Natural killer cell treated with Interleukin-12 subunit alpha and Interleukin-12 subunit beta and Interleukin-15 and Interleukin-18, amount 100 ng/mL, for 72 hours (primary cell): ENCODE data around the gene PLA2G4E. TPM values are rescaled to one million over a fixed set of nuclear protein-coding genes. Genes with fewer than 3 reads are reported as not detected.

ENCODE experiments used
- ATAC-seq, 2 donors: fragments of 150-1000 bp; cut with Tn5 transposase in 1 of 2; sonication (Bioruptor Pico), chemical (Tn5 transposase) in 1 of 2; 2 replicates each; pipeline ENCODE4 v1.10.0; 2021
- DNase-seq: peaks from one replicate; pipeline ENCODE4 v3.0.0; 2022; ENCODE audit warnings: low spot score
- H3K27ac Mint-ChIP-seq, 2 donors: 1 replicate in 1 of 2; 2 replicates in 1 of 2; pipeline ENCODE4 v1.8.0; 2022; ENCODE audit warnings: mixed read lengths in 2 of 2, mild to moderate bottlenecking in 1 of 2, moderate library complexity in 1 of 2
- H3K27me3 Mint-ChIP-seq, 2 donors: 1 replicate in 1 of 2; 2 replicates in 1 of 2; pipeline ENCODE4 v1.8.0; 2022; ENCODE audit warnings: mixed read lengths in 2 of 2
- H3K36me3 Mint-ChIP-seq: one replicate; pipeline ENCODE4 v1.8.0; 2022; ENCODE audit warnings: mixed read lengths
- H3K4me1 Mint-ChIP-seq, 2 donors: 1 replicate in 1 of 2; 2 replicates in 1 of 2; pipeline ENCODE4 v1.8.0; 2022; ENCODE audit warnings: low read depth in 2 of 2, mixed read lengths in 2 of 2, mild to moderate bottlenecking in 1 of 2
- H3K4me3 Mint-ChIP-seq: one replicate; pipeline ENCODE4 v1.8.0; 2022; ENCODE audit warnings: mixed read lengths
- H3K9me3 Mint-ChIP-seq: 2 replicates; pipeline ENCODE4 v1.8.0; 2022; ENCODE audit warnings: mixed read lengths
- total RNA-seq, 2 donors: library from RNA; stranded (reverse); gene quantifications; one replicate each; pipeline ENCODE4 v1.2.3, GENCODE V29; 2022

The PLA2G4E gene
- total RNA-seq, 2 donors from 2014 or later, result not detected

DNA sequence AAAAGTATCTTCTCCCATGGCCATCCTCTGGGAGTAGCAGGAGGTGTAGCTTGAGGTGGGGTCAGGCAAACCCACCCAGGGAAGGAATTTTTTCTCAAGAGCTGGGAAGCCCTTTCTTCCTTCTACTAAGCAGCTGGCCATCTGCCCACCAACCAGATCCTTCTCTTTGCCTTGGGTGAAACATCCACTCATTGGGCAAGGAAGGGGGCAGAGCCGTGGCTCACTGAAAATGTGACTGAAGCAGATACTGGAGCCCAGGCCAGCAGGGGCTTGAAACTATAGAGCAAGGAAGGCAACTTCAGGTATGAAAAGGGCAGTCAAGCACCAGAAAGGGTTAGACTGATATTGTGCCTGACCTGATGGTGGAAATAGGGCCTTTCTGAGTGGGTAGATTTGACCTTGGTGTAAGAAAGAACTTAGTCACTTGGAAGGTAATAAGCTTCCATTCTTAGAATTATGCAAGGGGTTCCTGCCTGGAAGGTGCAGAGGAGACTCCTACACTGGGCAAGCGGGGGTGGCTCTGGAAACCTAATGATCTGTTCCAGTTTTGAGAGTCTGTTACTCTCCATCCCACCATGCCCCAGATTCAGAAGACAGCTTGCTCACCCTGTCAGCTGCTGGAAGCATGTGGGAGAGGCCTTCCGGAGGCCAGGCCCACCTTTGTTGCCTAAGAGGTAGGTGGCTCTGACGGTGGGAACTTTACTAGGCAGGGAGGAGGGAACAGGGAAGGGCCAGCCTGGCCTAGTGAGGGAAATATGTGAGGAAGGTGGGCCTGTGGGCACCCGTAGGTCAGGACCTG lies 22.0 kb upstream of the PLA2G4E start:
- DNase-seq (no peak), ATAC-seq (peak in 1 of 2 donors; percentile 29)
- Mint-ChIP-seq H3K36me3 (no peaks in the 10 kb centered on the region), H3K27ac (no peak overlapping the region), H3K9me3 (no peaks in the 10 kb centered on the region), H3K27me3 (peaks cover 12 to 20% of the 10 kb centered on the region in 2 donors), H3K4me3 (no peak overlapping the region), H3K4me1 (peaks cover 0 to 2% of the 10 kb centered on the region in 2 donors)

DNA sequence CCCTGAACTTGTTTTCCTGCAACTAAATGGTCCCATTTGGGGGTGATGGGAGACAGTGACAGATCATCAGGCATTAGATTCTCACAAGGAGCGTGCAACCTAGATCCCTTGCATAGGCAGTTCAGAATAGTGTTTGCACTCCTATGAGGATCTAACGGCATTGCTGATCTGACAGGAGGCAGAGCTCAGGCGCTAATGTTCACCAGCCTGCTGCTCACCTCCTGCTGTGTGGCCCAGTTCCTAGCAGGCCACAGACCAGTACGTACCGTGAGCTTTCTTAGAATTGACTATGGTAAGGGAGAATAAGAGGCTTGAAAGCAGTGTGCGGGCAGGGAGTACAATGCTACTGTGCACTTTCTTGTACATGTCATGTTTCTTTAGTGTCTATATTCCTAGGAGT lies 17.6 kb upstream of the PLA2G4E start:
- Mint-ChIP-seq H3K36me3 (no peaks in the 10 kb centered on the region), H3K27ac (no peak overlapping the region), H3K9me3 (peaks cover 2% of the 10 kb centered on the region), H3K4me1 (peaks cover 10 to 13% of the 10 kb centered on the region in 2 donors), H3K27me3 (peaks cover 3 to 13% of the 10 kb centered on the region in 2 donors), H3K4me3 (no peak overlapping the region)
- no peak for DNase-seq
- ATAC-seq, result no peak

DNA sequence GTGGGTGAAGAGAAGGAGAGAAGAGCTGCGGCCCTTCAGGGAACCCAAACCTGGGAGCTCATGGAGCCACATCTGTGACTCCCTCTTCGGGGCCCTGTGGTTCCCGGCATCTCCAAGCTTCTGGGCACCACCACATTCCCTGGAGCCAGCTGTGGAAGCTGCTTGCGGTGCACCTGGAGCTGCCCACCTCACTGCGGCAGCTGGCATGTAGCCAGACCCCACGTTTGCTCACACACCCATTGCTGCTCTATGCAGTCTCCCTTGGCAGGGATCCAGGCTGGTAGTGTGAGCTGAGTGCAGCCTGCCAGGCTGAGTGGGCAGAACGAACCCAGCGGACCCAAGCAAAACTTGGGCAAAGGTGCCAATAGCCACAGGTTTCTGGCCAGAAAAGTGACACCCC lies 16.8 kb upstream of the PLA2G4E start:
- Mint-ChIP-seq H3K4me1 (peaks cover 15 to 18% of the 10 kb centered on the region in 2 donors), H3K9me3 (peaks cover 2% of the 10 kb centered on the region), H3K27ac (peak overlapping the region in 1 of 2 donors; percentile 45), H3K36me3 (no peaks in the 10 kb centered on the region), H3K4me3 (no peak overlapping the region), H3K27me3 (peaks cover 3 to 13% of the 10 kb centered on the region in 2 donors)
- ATAC-seq (no peak), DNase-seq (no peak)

DNA sequence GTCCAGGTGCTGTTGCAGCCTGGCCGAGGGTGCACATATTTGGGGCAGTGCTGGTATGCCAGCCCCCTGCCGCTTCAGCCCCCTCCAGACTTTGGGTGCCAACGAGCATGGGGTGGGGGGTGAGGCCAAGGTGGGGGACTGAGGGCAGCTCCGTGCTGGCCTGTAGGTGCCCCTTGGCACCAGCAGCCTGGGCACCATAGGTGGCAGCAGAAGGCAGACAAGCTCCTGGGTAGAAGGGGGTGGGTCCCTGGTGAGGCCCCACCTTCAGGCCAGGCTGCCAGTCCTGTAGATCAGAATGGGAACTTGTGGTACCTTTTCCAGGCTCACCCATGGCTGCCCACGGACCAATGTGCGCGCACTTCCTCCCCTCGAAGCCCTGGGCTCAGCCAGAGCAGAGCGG lies 16.1 kb upstream of the PLA2G4E start:
- H3K4me1 Mint-ChIP-seq, result peaks cover 18 to 19% of the 10 kb centered on the region in 2 donors
- peak overlapping the region in 1 of 2 donors; percentile 45 for H3K27ac Mint-ChIP-seq
- H3K9me3 Mint-ChIP-seq, result peaks cover 2% of the 10 kb centered on the region
- H3K27me3 Mint-ChIP-seq, result peaks cover 3 to 13% of the 10 kb centered on the region in 2 donors
- DNase-seq (no peak), ATAC-seq (no peak)
- H3K36me3 Mint-ChIP-seq, result no peaks in the 10 kb centered on the region
- H3K4me3 Mint-ChIP-seq, result no peak overlapping the region

DNA sequence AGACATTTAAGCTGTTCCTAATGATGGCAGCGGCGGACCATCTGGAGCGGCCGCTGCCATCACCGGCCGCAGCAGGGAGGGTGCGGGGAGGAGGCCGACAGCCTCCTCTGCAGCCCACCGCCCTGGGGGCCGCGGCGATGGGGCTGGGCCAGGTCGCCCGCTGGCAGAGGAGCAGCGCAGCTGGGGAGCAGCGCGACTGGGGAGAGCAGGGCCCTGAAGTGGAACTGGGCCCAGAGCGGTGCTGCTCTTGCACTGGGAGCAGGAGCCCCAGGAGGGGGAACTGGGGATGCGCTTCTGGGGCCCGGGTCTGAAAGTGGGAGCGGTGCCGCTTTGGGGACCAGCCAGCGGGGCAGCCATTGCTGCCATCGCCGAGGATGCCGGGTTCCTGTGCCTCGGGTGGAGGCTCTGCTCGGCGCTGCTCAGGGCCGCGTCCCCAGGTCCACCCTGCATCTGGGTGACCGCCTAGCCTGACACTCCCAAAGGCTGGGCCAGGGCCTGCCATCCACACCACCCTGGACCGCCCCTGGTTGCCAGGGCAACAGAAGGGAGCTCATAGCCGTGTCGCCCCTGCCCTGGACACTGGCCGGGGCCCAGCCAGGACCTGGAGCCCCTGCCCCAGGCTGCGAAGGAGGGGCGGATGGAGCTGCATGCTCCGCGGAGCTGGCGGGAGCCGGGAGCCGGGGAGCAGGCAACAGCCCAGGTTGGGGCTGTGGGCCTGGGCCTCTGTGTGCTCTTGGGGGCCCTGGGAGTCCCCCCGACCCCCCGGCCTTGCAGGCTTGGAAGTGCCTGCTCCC lies 15.5 kb upstream of the PLA2G4E start:
- H3K9me3 Mint-ChIP-seq, result peaks cover 2% of the 10 kb centered on the region
- H3K27ac Mint-ChIP-seq, result peak overlapping the region in 1 of 2 donors; percentile 89
- peaks cover 2 to 8% of the 10 kb centered on the region in 2 donors for H3K27me3 Mint-ChIP-seq
- DNase-seq, result no peak
- peaks cover 19 to 20% of the 10 kb centered on the region in 2 donors for H3K4me1 Mint-ChIP-seq
- ATAC-seq, result no peak
- no peak overlapping the region for H3K4me3 Mint-ChIP-seq
- no peaks in the 10 kb centered on the region for H3K36me3 Mint-ChIP-seq

DNA sequence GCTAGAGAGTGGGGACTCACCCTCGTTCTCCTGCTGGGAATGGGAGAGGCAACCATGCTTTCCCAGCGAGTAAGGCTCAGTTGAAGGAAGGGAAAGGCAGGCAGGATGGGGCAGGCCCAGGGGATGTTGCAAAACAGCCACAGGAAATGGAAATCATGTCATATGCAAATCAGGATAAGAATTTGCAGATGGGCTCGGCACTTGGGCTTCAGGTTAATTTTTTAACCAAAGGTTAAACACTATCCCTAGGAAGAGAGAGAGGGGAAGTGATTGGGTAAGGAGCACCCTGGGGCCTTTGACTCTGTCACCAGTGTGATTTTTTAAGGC lies 14.6 kb upstream of the PLA2G4E start:
- DNase-seq (peak; percentile 70), ATAC-seq (peak; percentile 75 to 80)
- Mint-ChIP-seq H3K27ac (peak overlapping the region; percentile 78 to 89), H3K4me1 (peaks cover 19 to 20% of the 10 kb centered on the region in 2 donors), H3K4me3 (peak overlapping the region; percentile 64), H3K9me3 (peaks cover 2% of the 10 kb centered on the region), H3K36me3 (no peaks in the 10 kb centered on the region), H3K27me3 (peaks cover 0 to 3% of the 10 kb centered on the region in 2 donors)

DNA sequence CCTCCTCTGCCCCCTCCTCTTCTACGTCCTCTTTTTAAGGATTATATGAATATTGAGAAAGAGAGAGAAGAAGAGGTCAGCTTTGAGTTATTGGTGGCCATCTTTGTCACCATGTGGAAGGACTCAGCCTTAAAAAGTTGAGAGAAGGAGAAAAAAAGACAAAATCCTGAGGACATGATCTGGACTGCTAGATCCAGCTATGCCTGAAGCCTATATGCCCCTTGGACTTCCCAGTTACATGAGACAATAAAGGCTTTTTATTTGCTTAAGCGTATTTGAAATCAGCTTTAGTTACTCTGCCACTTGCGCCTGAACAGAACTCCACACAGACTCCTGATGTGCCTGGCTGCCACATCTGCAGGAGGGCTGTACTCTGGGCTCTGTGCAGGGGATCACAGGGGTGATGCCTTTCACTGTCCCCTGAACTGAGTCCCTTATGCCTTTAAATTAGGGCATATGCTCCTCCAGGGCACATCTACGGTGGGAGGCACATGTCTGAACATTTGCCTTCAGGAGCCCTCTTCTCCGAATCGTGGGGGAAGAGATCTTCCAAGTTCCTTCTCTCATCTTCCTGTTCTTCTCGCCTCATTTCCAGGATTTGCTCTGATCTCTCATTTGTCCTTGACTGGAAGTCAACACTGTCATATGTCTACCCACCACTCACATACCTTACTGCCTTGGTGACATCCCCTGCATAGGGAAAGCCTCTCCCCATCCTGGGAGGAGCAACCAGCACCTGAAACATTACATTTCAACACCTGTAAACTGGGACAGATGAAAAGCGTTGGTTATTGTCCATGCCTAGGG lies 14.0 kb upstream of the PLA2G4E start:
- H3K4me1 Mint-ChIP-seq, result peaks cover 19 to 20% of the 10 kb centered on the region in 2 donors
- H3K27ac Mint-ChIP-seq, result peak overlapping the region; percentile 78 to 89
- H3K4me3 Mint-ChIP-seq, result peak overlapping the region; percentile 64
- H3K36me3 Mint-ChIP-seq, result no peaks in the 10 kb centered on the region
- H3K9me3 Mint-ChIP-seq, result peaks cover 2% of the 10 kb centered on the region
- peak in 1 of 2 donors; percentile 3 for ATAC-seq
- peak; percentile 8 for DNase-seq
- H3K27me3 Mint-ChIP-seq, result peaks cover 2 to 4% of the 10 kb centered on the region in 2 donors

DNA sequence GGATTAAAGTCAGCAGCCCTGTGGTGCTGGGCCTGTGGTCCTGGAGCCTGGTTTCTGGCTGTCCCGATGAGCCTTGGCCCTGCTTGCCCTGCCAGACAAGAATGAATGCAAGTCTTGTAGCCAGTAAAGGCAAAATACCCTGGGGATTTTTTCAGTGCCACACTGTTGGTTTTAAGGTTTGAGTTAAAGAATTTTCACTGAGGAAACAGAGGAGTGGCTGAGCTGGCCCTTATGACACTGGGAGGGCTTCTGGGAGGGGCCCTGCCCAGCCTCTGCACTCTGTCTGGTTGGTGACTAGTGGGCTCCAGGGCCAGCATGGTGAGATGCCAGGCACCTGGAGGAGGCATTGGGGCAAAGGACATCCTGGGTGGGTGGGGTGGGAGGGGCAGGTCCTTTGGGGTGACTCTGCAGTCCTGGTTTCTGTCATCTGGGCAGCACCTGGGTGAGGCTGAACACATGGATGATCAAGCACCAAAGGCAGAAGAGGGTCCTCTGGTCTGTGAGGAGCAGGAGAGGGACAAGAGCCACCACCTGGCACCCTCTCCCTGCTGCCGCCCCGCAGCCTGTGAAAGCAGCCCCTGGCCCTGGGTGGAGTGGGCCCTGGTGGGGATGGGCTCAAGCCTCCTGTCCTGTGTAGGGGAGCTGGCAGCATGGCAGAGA lies 12.5 kb upstream of the PLA2G4E start:
- peak; percentile 34 to 72 for ATAC-seq
- Mint-ChIP-seq H3K27me3 (peaks cover 7 to 9% of the 10 kb centered on the region in 2 donors), H3K27ac (peak overlapping the region; percentile 1 to 76)

DNA sequence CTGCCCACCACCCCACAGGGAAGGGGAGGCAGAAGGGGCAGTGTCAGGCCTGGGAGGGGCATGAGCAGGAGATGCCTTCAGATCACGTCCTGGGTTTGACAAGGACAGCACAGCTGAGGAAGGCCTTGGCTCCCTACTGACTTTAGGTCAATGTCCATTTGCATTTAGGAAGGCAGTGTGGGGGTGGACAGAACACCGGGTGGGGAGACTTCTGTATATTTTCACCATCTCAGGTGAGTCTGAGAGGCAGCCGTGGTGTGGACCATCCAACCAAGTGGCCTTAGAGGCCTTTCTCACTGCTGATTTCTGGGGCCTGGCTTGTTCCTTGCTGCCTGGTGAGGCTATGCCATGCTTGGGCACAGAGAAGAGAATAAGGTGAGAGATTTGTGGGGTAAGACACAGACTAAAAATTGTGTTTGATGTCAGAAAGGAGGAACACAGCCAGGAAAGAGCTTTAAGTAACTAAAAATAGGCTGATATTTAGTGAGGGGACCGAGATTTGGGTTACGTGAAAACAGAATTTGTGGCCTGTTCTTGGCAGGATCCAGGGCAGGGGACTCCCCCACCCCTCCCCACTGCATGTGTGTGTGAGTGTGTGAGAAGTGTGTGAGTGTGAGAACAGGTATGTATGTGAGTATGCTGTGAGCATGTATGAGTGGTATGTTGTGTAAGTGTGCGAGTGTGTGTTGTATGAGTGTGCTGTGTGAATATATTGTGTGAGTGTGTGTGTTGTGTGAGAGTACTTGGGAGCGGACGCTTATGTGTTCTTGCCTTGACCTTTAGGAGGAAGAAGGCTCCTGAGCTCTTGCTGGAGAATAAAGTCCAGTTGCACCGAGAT lies 11.8 kb upstream of the PLA2G4E start:
- H3K27me3 Mint-ChIP-seq, result peaks cover 10 to 14% of the 10 kb centered on the region in 2 donors
- peaks cover 19 to 20% of the 10 kb centered on the region in 2 donors for H3K4me1 Mint-ChIP-seq
- DNase-seq (peak; percentile 39), ATAC-seq (peak in 1 of 2 donors; percentile 32)
- peak overlapping the region; percentile 2 for H3K4me3 Mint-ChIP-seq
- peak overlapping the region; percentile 1 to 76 for H3K27ac Mint-ChIP-seq
- H3K9me3 Mint-ChIP-seq, result peaks cover 2% of the 10 kb centered on the region
- H3K36me3 Mint-ChIP-seq, result no peaks in the 10 kb centered on the region

More for the DNA sequence above, 12.5 kb upstream of the PLA2G4E start:
- Mint-ChIP-seq H3K4me3 (peak overlapping the region; percentile 2), H3K9me3 (peaks cover 2% of the 10 kb centered on the region), H3K36me3 (no peaks in the 10 kb centered on the region), H3K4me1 (peaks cover 19 to 20% of the 10 kb centered on the region in 2 donors)
- peak; percentile 60 for DNase-seq

DNA sequence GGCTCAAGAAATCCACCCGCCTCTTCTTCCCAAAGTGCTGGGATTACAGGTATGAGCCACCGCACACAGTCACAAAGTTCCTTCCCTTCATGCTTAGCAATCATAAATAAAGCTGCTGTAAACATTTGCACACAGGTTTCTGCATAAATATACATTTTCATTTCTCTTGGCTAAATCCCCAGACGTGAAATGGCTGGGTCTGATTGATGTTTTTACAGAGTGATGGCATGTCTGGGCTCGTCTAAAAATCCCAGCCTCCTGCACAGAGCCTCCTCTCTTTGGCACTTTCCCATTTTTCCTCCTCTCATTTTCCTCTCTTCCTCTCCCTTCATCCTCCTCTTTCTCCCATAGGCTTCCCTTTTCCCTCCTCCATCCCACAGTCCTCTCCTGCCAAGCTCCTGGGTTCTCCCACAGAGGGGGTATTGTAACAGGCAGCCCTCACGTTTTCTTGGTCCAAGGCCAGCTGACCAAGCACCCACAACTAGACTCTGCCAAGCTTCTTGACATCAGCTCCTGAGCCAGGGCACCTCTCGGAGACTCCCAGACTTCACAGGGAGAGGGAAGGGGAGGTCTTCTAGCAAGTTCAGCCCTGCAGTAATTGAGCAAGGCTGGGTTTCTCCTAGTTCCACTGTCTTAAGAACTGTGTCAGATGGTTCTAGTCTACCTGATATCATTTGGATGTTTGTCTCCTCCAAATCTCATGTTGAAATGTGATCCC lies 10.5 kb upstream of the PLA2G4E start:
- ATAC-seq (no peak), DNase-seq (no peak)
- peaks cover 19 to 20% of the 10 kb centered on the region in 2 donors for H3K4me1 Mint-ChIP-seq
- H3K9me3 Mint-ChIP-seq, result peaks cover 2% of the 10 kb centered on the region
- H3K36me3 Mint-ChIP-seq, result no peaks in the 10 kb centered on the region
- H3K4me3 Mint-ChIP-seq, result no peak overlapping the region
- peaks cover 14 to 17% of the 10 kb centered on the region in 2 donors for H3K27me3 Mint-ChIP-seq
- peak overlapping the region in 1 of 2 donors; percentile 76 for H3K27ac Mint-ChIP-seq

DNA sequence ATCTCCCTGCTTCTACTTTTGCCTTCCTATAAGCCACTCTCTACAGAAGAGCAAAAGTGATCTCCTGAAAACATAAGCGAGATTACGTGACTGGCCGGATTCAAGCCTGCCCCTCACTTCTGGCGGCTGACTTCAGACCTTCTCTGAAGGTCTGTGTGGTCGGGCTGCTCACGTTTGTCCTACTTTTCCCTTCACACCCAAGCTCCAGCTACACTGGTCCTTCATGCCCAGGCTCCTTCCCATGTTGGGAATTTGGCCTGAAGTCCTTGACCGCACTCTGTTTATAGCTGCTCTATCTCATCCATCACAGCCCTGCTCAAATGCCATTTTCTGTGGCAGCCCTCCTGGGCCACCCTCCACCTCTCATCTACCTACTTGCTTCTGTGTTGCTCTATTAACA lies 6.7 kb upstream of the PLA2G4E start:
- peaks cover 0 to 4% of the 10 kb centered on the region in 2 donors for H3K4me1 Mint-ChIP-seq
- H3K27me3 Mint-ChIP-seq, result peaks cover 17% of the 10 kb centered on the region in 2 donors
- no peaks in the 10 kb centered on the region for H3K36me3 Mint-ChIP-seq
- no peak overlapping the region for H3K4me3 Mint-ChIP-seq
- no peak for DNase-seq
- ATAC-seq, result no peak
- H3K9me3 Mint-ChIP-seq, result no peaks in the 10 kb centered on the region
- H3K27ac Mint-ChIP-seq, result no peak overlapping the region

DNA sequence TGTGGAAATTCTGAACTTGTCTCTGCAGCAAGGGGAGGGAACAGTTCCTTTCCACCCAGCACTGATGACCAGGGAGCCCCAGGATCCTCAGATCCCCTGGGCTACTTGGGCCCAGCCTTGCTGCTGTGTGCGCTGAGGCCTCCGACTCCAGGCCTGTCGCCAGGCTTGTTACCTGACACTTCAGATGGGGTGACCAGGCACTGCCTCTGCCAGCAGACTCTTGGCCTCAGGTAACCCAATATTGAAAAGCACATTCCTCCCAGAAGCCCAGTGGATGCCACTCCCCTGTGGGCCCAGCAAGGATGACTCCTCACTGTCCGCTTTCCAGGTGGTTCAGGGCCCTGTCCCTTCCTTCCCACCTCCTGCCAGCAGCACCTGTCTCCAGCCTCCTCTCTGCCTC lies 3.5 kb upstream of the PLA2G4E start:
- Mint-ChIP-seq H3K9me3 (no peaks in the 10 kb centered on the region), H3K27ac (no peak overlapping the region), H3K4me1 (no peaks in the 10 kb centered on the region), H3K27me3 (peaks cover 9 to 10% of the 10 kb centered on the region in 2 donors), H3K4me3 (no peak overlapping the region), H3K36me3 (no peaks in the 10 kb centered on the region)
- ATAC-seq (no peak), DNase-seq (no peak)
